ENCODE results near the gene ZDHHC7. TPM values are rescaled to one million over a fixed set of nuclear protein-coding genes. Genes with fewer than 3 reads are reported as not detected.
A peak's percentile ranks its signal among the peaks of the same experiment; 100 is the strongest.

The ZDHHC7 gene
- total and polyA plus RNA-seq, 9 of the 15 experiments (the other 6 are each of a cell fraction or from before 2014, with no cell fraction given): 1.7 to 49.7 (median 37.4) TPM

DNA sequence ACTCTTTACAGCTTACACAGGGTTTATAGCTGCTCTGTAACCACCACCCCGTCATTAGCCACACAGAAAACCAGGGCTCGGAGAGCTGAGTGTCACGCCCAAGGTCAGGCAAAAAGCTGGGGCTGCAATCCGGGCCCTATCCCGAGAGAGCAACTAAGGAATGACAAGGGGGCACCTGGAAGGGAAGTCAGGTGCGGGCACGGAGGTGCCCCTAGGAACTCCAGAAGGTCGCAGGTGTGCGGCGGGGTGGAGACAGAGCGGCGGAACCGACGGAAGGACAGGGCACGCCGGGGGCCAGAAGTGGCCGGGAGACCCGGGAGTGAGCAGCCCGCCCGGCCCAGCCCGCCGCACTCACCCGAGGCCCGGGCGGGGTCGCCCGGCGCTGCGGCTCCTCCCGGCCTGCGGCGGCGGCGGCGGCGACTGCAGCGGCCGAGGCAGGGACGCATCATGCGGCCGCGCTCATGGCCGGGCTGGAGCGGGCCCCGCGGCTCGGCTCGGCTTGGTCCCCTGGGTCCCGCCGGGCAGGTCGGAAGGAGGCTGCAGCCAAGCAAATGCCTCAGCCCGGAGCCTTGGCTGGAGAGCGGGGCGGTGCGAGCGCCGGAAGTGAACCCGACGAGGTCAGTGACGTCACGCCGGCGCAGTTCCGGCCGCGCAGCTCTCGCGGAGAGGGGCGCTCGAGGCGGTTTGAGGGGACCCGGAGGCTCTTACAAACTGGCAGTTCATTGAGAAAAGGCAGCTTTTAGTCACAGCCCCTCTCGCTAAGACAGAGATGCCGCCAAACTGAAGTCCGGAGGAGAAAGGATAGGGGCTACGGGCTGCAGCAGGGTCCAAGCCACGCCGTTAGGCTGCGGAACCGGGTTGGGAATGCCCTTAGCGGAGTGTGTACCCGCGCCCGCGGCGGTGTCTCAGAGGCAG, at the start of gene ZDHHC7 (continued):
- TF ChIP-seq CBFB (CRISPR knock-in tag; IDR thresholded peaks at IDR 0.05) (peak; percentile 87), ZBTB17 (CRISPR knock-in tag; IDR thresholded peaks at IDR 0.05) (peak; percentile 79), PRMT5 (CRISPR knock-in tag; IDR thresholded peaks at IDR 0.05) (no peak), JUND (IDR thresholded peaks at IDR 0.05; ENCODE audit: borderline replicate concordance, low read depth, low read length) (peak; percentile 88), JUND (tag; IDR thresholded peaks at IDR 0.05; ENCODE audit: borderline replicate concordance, low read depth, low read length) (peak; percentile 60; the same call in 2 of the 3 replicates), NBN (IDR thresholded peaks at IDR 0.05; ENCODE audit: low read depth) (peak; percentile 99), ZNF830 (CRISPR knock-in tag; IDR thresholded peaks at IDR 0.05) (no peak), ZEB2 (IDR thresholded peaks at IDR 0.05) (no peak), ZNF41 (CRISPR knock-in tag; conservative IDR thresholded peaks at IDR 0.05) (no peak), ZNF12 (CRISPR knock-in tag; IDR thresholded peaks at IDR 0.05) (peak; percentile 80; the same call in 1 of the 2 replicates), TCFL5 (CRISPR knock-in tag; conservative IDR thresholded peaks at IDR 0.05) (0 out of 2 replicates have a peak, but pooled peaks have one; percentile 37), U2AF2 (optimal IDR thresholded peaks at IDR 0.05; ENCODE audit: low read depth, low read length) (no peak), POLR2AphosphoS2 (IDR thresholded peaks at IDR 0.05; ENCODE audit: low read length) (peak; percentile 77; the same call in 1 of the 2 replicates), WHSC1 (IDR thresholded peaks at IDR 0.05; ENCODE audit: low read length) (no peak), LCOR (CRISPR knock-in tag; IDR thresholded peaks at IDR 0.05) (no peak), ZNF253 (CRISPR knock-in tag; conservative IDR thresholded peaks at IDR 0.05) (no peak), ZNF174 (CRISPR knock-in tag; IDR thresholded peaks at IDR 0.05) (no peak)
- TF ChIP-seq, protein P1, sequence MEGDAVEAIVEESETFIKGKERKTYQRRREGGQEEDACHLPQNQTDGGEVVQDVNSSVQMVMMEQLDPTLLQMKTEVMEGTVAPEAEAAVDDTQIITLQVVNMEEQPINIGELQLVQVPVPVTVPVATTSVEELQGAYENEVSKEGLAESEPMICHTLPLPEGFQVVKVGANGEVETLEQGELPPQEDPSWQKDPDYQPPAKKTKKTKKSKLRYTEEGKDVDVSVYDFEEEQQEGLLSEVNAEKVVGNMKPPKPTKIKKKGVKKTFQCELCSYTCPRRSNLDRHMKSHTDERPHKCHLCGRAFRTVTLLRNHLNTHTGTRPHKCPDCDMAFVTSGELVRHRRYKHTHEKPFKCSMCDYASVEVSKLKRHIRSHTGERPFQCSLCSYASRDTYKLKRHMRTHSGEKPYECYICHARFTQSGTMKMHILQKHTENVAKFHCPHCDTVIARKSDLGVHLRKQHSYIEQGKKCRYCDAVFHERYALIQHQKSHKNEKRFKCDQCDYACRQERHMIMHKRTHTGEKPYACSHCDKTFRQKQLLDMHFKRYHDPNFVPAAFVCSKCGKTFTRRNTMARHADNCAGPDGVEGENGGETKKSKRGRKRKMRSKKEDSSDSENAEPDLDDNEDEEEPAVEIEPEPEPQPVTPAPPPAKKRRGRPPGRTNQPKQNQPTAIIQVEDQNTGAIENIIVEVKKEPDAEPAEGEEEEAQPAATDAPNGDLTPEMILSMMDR (IDR thresholded peaks at IDR 0.05 in 2 of 3, conservative IDR thresholded peaks at IDR 0.05 in 1 of 3; ENCODE audit: insufficient read depth in 2 of 3, low read depth in 1 of 3, low read length in 3 of 3): peak in 2 of 3 experiments; percentile 15 to 35; a peak in 4 of 6 replicates
- TF ChIP-seq, protein P2, sequence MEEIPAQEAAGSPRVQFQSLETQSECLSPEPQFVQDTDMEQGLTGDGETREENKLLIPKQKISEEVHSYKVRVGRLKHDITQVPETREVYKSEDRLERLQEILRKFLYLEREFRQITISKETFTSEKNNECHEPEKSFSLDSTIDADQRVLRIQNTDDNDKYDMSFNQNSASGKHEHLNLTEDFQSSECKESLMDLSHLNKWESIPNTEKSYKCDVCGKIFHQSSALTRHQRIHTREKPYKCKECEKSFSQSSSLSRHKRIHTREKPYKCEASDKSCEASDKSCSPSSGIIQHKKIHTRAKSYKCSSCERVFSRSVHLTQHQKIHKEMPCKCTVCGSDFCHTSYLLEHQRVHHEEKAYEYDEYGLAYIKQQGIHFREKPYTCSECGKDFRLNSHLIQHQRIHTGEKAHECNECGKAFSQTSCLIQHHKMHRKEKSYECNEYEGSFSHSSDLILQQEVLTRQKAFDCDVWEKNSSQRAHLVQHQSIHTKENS (CRISPR knock-in tag; IDR thresholded peaks at IDR 0.05): no peak
- TF ChIP-seq, protein P3, sequence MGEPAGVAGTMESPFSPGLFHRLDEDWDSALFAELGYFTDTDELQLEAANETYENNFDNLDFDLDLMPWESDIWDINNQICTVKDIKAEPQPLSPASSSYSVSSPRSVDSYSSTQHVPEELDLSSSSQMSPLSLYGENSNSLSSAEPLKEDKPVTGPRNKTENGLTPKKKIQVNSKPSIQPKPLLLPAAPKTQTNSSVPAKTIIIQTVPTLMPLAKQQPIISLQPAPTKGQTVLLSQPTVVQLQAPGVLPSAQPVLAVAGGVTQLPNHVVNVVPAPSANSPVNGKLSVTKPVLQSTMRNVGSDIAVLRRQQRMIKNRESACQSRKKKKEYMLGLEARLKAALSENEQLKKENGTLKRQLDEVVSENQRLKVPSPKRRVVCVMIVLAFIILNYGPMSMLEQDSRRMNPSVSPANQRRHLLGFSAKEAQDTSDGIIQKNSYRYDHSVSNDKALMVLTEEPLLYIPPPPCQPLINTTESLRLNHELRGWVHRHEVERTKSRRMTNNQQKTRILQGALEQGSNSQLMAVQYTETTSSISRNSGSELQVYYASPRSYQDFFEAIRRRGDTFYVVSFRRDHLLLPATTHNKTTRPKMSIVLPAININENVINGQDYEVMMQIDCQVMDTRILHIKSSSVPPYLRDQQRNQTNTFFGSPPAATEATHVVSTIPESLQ (CRISPR knock-in tag; IDR thresholded peaks at IDR 0.05): peak; percentile 95; the same call in 1 of the 2 replicates
- TF ChIP-seq, protein P4, sequence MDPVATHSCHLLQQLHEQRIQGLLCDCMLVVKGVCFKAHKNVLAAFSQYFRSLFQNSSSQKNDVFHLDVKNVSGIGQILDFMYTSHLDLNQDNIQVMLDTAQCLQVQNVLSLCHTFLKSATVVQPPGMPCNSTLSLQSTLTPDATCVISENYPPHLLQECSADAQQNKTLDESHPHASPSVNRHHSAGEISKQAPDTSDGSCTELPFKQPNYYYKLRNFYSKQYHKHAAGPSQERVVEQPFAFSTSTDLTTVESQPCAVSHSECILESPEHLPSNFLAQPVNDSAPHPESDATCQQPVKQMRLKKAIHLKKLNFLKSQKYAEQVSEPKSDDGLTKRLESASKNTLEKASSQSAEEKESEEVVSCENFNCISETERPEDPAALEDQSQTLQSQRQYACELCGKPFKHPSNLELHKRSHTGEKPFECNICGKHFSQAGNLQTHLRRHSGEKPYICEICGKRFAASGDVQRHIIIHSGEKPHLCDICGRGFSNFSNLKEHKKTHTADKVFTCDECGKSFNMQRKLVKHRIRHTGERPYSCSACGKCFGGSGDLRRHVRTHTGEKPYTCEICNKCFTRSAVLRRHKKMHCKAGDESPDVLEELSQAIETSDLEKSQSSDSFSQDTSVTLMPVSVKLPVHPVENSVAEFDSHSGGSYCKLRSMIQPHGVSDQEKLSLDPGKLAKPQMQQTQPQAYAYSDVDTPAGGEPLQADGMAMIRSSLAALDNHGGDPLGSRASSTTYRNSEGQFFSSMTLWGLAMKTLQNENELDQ (CRISPR knock-in tag; IDR thresholded peaks at IDR 0.05; ENCODE audit: borderline replicate concordance): no peak

Measured in K562 (cell line).